SK-N-SH (cell line): ENCODE data around the gene ATXN10. TPM values are rescaled to one million over a fixed set of nuclear protein-coding genes. Genes with fewer than 3 reads are reported as not detected.

Experiments used
- EP300 ChIP-seq, 2 experiments: IDR thresholded peaks; 2 replicates each; pipeline versions ENCODE4 v1.4.0 to v1.6.1; 2012; ENCODE audit warnings: borderline replicate concordance in 1 of 2, low read depth in 1 of 2, low read length in 1 of 2
- GABPA ChIP-seq: IDR thresholded peaks from 2 replicates; pipeline ENCODE4 v1.4.0; 2012; ENCODE audit warnings: low read depth, mild to moderate bottlenecking
- NRF1 ChIP-seq: IDR thresholded peaks from 2 replicates; pipeline ENCODE4 v1.6.1; 2012; ENCODE audit warnings: low read depth, mild to moderate bottlenecking, low read length
- POLR2AphosphoS5 ChIP-seq: IDR thresholded peaks from 2 replicates; pipeline ENCODE4 v1.6.1; 2012; ENCODE audit warnings: low read depth, low read length
- RFX5 ChIP-seq: IDR thresholded peaks from 2 replicates; pipeline ENCODE4 v1.6.1; 2012; ENCODE audit warnings: mild to moderate bottlenecking, improper control_type of control experiment, low read length
- SIN3A ChIP-seq: IDR thresholded peaks from 2 replicates; pipeline ENCODE4 v1.6.1; 2012; ENCODE audit warnings: low read depth, mild to moderate bottlenecking, low read length, moderate library complexity, borderline replicate concordance
- SMC3 ChIP-seq: IDR thresholded peaks from 2 replicates; pipeline ENCODE4 v1.6.1; 2012; ENCODE audit warnings: low read depth, low read length, improper control_type of control experiment
- TCF12 ChIP-seq: IDR thresholded peaks from 2 replicates; pipeline ENCODE4 v1.4.0; 2012
- TEAD4 ChIP-seq: IDR thresholded peaks from 2 replicates; pipeline ENCODE4 v1.4.0; 2012; ENCODE audit warnings: mild to moderate bottlenecking, borderline replicate concordance; ENCODE audit not compliant: insufficient read depth
- polyA plus RNA-seq, 3 experiments: library from polyadenylated mRNA; depleted of rRNA; stranded (reverse); fragments of >200 nt; gene quantifications; 2 replicates each; pipeline ENCODE4 v1.2.3, GENCODE V29; 2012
- small RNA-seq, 7 experiments: library from RNA; depleted of rRNA; stranded (forward); fragments of <200 nt; gene quantifications; one replicate each; pipeline ENCODE3, GENCODE V24; 2012
- TF ChIP-seq, protein P1 (sequence below): IDR thresholded peaks from 2 replicates; pipeline ENCODE4 v1.6.1; 2012; ENCODE audit warnings: mild to moderate bottlenecking, low read depth, low read length, moderate library complexity
- TF ChIP-seq, protein P2 (sequence below): fragments of 150-350 bp; IDR thresholded peaks from 2 replicates; pipeline ENCODE4 v1.6.1; 2016; ENCODE audit warnings: mild to moderate bottlenecking, low read depth, low read length

Gene ATXN10
- polyA plus RNA-seq, 1 of the 3 experiments (the other 2 are of a cell fraction), result 202 TPM

DNA sequence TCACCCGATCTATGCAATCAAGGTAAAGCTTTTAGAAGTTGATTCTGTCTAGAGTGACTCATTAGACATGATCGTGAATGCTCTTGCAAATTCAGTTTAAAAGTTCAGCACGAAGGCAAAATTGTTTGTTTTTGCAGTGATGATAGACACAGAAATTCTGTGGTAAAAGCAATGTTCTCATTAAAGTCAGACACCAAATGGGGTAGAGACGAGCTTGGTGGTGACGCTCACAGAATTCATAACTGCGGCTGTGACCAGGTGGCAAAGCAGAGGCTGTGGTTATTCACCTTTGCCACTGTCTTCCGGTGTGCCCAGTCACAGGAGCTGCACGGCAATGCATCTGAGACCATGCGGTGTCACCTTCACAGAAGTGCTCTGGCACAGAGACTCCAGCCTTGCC is 221.9 kb downstream of the ATXN10 start (continued):
- TF ChIP-seq SIN3A, result no peak
- TF ChIP-seq EP300 (IDR thresholded peaks at IDR 0.05; ENCODE audit: borderline replicate concordance in 1 of 2, low read depth in 1 of 2, low read length in 1 of 2), result no peak
- TF ChIP-seq TEAD4, result no peak
- no peak for TF ChIP-seq GABPA
- no peak for TF ChIP-seq NRF1
- no peak for TF ChIP-seq POLR2AphosphoS5
- TF ChIP-seq, protein P1, sequence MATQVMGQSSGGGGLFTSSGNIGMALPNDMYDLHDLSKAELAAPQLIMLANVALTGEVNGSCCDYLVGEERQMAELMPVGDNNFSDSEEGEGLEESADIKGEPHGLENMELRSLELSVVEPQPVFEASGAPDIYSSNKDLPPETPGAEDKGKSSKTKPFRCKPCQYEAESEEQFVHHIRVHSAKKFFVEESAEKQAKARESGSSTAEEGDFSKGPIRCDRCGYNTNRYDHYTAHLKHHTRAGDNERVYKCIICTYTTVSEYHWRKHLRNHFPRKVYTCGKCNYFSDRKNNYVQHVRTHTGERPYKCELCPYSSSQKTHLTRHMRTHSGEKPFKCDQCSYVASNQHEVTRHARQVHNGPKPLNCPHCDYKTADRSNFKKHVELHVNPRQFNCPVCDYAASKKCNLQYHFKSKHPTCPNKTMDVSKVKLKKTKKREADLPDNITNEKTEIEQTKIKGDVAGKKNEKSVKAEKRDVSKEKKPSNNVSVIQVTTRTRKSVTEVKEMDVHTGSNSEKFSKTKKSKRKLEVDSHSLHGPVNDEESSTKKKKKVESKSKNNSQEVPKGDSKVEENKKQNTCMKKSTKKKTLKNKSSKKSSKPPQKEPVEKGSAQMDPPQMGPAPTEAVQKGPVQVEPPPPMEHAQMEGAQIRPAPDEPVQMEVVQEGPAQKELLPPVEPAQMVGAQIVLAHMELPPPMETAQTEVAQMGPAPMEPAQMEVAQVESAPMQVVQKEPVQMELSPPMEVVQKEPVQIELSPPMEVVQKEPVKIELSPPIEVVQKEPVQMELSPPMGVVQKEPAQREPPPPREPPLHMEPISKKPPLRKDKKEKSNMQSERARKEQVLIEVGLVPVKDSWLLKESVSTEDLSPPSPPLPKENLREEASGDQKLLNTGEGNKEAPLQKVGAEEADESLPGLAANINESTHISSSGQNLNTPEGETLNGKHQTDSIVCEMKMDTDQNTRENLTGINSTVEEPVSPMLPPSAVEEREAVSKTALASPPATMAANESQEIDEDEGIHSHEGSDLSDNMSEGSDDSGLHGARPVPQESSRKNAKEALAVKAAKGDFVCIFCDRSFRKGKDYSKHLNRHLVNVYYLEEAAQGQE, result no peak
- TF ChIP-seq, protein P2, sequence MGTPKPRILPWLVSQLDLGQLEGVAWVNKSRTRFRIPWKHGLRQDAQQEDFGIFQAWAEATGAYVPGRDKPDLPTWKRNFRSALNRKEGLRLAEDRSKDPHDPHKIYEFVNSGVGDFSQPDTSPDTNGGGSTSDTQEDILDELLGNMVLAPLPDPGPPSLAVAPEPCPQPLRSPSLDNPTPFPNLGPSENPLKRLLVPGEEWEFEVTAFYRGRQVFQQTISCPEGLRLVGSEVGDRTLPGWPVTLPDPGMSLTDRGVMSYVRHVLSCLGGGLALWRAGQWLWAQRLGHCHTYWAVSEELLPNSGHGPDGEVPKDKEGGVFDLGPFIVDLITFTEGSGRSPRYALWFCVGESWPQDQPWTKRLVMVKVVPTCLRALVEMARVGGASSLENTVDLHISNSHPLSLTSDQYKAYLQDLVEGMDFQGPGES, result no peak
- no peak for TF ChIP-seq SMC3
- no peak for TF ChIP-seq RFX5
- no peak for TF ChIP-seq TCF12
- TF ChIP-seq, all 33 proteins: peak for 0

Small RNA genes lying within 50 kb of the gene (small RNA-seq; reads per million reads assigned to genes)
- gene MIR4762 (0 to 2.5 (median 1.6) reads per million in 7 experiments), gene RNU6-1161P (0 reads per million in 7 experiments)

Other genes with a start within 250 kb of the ATXN10 start
- gene FBLN1, start 169.0 kb upstream of the ATXN10 start, polyA plus RNA-seq (2012; rRNA removed), result 94.8 and 147 TPM in 2 replicates